ENCODE measurements around the gene CDK14.

The CDK14 gene

GRCh38 chr7:91242097-91242844, 646.1 kb downstream of the CDK14 start:
- no peak for FAIRE-seq

- no peak for FAIRE-seq
These were observed 647.6 kb downstream of the CDK14 start for GRCh38 chr7:91243591-91244301.

GRCh38 chr7:91247500-91247899, 651.4 kb downstream of the CDK14 start:
- no peak for FAIRE-seq

- no peak for FAIRE-seq
These were observed 652.9 kb downstream of the CDK14 start for GRCh38 chr7:91248996-91249395.

- no peak for FAIRE-seq
These were observed 653.5 kb downstream of the CDK14 start for GRCh38 chr7:91249506-91250233.

- FAIRE-seq: no peak
These were observed 654.6 kb downstream of the CDK14 start for GRCh38 chr7:91250706-91251105.

GRCh38 chr7:91251877-91252276, 655.8 kb downstream of the CDK14 start:
- FAIRE-seq: no peak
